GM19351 (cell line): ENCODE measurements around the gene B3GAT1.

ENCODE experiments used
- ATAC-seq: cut with Tn5 transposase; IDR thresholded peaks from one replicate; pipeline ENCODE4 v1.9.1; 2021; ENCODE audit warnings: mild to moderate bottlenecking, moderate library complexity; ENCODE audit not compliant: unreplicated experiment

The B3GAT1 gene

GRCh38 chr11:134441706-134442105 is 29.7 kb upstream of the B3GAT1 start:
- ATAC-seq, result no peak

DNA sequence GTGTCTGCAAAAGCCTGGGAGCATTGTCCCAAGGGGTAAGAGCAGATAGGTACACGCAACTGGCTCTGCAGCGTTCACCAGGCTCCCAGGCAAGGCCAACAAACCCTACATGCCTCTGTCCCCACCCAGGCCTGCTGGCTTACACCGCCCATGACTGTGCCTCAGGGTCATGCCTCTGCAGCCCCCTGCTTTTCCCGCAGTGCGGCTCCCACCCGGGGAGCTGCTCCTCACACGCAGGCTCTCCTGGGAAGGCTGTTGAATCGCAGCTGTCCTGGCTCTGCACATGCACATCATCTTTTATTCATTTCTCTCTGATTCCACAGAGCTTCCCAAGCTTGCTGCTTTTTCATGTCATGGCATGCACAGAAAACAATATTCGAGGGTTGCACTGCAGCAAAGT is 29.2 kb upstream of the B3GAT1 start:
- ATAC-seq, result no peak

GRCh38 chr11:134440851-134441250 is 28.8 kb upstream of the B3GAT1 start:
- no peak for ATAC-seq

DNA sequence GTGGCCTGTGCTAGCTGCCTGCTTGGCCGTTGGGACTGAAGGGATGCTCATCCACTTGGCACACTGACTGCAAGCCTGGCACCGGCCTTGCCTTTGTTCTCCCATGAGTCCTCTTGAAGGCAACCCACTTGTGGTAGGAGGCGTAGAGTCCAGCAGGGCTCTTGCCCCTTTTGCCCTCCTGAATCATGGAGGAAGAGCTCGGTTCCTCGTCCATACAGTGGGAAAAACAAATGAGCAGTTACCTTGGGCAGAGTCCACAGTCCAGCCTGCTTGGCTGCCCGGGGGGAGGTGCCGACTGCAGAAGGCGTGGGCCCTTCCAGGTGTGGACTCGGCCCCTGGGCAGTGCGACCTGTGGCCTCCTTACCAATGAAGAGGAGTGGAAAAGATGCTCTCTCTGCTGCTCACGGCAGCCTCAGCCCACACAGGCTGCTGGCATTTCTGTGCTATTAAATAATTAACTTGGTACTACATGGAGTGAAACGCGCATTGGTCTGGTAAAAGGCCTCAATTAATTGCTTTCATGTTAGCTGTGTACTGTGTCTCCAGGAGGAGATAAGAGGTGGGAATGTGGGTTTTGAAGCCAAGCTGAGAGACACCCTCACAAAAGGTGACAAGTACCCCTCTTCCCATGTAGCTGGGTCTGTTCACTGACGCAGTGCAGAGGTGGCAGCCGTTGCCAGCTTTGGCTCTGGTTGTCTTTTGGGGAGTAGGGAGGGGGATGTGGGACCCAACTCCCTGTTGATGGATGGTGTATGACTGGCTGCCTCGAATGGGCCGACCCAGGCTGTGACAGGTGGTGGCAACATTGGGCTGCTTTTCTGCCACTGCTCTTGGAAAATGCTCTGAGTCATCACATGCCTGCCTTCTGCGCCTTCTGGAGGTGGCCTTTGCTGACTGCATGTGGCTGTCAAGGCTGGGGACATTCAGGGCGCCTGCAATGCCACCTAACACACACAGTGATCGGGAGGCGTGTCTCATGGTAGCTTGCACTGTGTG is 26.8 kb upstream of the B3GAT1 start:
- ATAC-seq, result no peak

- ATAC-seq, result no peak
Observed at GRCh38 chr11:134437821-134438220, 25.8 kb upstream of the B3GAT1 start.

DNA sequence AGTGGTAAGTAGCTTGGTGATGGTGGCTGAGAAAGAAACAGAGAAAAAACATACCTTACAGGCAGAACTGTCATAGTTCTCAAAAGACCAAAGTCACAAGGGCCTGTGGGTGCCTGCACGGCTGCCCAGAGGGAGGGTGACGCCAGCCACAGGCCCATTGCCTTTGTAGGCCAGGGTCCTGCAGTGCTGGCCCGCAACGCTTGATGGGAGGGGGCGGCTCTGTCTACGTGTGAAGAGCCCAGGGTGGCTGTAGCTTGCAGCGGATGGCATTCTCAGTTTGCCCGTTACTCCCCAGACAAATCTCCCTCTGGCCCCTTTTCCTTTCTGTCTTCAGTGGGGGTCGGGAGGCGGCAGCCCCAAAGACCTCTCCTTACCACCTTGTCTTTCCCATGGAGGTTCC is 24.7 kb upstream of the B3GAT1 start:
- ATAC-seq, result no peak

- no peak for ATAC-seq
Observed at GRCh38 chr11:134433806-134434205, 21.8 kb upstream of the B3GAT1 start.

DNA sequence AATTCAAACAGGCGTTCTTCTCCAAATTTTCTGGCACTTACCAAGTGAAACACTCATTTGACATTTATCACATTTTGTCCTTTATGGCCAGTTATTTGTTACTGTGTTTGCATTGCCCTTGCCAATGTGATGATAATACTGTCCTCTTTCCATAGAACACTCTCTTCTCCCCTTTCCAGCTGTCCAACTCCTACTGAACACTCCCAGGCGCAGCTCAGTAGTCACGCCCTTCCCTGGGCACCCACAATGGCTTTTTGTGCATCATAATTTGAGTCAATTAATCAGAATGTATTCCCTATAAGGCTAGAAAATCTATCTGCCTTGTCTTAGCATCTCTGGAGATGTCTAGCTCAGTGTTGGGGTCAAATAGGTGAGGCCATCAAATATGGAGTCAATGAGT is 21.2 kb upstream of the B3GAT1 start:
- no peak for ATAC-seq

DNA sequence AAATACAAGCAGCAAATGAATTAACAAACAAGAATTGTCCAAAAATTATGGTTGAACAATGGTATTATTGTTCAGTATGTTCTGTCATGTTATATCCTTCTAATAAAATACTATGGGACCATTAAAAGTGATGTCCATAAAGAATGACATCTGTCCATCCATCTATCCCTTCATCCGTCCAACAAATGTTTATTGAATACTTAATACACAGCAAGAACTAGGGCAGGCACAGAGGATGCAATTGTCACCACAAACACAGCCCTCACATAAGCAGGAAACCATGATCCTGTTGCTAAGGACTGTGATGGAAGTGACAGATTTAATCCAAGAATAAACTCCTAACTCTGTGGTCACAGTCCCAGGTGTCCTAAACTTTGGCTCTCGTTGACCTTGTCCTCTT is 20.7 kb upstream of the B3GAT1 start:
- no peak for ATAC-seq

DNA sequence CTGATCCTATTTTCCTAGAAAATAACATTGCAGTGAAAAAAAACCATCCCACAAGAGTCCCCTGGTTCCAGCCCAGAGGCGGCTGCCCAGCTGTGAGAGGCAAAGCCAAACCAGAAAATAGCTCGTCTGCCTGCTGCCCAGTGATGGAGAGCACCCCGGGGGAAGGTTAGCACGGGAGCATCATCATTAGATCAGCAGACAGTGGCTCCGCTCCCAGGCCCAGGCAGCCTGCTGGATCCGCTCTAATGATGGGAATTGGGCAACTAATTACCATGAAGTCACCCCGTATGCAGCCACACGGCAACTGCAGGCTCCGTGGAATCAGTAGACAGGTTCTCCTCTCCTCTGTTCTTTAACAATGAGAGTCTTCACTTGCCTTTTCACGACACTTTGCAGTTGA is 17.1 kb upstream of the B3GAT1 start:
- ATAC-seq, result no peak

DNA sequence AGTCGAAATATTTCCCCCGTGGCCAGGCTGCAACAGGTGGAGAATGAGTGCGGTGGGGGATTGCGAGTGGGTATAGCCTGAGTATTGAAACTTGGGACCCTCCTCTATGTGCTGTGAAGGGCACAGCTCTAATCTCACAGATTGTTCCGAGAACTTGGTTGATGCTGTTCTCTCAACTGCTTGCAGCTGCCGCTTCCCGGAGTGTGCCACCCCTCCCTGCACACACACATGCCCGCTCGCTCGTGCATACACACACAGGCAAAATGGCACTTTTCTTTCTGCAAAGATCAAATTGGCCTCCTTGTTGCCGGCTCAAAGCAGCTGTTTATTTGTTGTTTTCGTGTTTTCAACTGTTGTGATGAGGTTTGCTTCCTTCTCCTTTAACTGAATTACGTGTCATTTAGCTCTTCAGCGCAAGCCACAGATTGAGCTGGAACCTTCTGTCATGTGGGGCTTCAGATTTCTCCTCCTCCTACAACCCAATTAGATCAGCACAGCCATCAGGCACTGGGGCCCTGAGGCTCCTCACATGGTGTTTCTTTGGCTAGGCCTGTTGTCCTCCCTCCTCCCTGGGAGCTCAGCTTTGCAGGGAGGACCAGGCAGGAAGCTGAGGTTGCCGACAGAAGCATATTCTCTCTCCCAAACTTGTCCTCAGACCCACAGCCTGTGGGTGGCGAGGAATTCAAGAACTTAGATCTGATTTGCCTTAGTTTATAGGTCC is 13.9 kb upstream of the B3GAT1 start:
- ATAC-seq, result no peak

DNA sequence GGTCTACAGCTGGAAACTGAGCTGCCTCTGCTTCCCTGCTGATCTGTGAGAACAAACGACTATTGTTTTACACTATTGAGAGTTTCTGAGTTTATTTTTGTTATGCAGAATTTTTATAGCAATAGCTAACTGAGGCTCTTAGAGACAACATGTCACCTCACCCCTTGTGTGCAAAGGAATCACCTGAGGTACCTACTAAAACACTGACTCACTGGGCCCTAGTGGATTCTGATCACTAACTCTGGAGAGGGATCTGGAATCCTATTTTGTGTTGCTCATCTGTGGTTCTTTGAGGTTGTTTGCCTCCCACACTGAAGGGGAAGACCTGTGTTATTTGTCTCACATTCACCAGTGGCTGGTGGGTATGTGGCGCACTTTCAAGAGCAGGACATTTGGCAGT is 13.4 kb upstream of the B3GAT1 start:
- ATAC-seq, result no peak

- ATAC-seq, result no peak
Observed at GRCh38 chr11:134423106-134423505, 11.1 kb upstream of the B3GAT1 start.

DNA sequence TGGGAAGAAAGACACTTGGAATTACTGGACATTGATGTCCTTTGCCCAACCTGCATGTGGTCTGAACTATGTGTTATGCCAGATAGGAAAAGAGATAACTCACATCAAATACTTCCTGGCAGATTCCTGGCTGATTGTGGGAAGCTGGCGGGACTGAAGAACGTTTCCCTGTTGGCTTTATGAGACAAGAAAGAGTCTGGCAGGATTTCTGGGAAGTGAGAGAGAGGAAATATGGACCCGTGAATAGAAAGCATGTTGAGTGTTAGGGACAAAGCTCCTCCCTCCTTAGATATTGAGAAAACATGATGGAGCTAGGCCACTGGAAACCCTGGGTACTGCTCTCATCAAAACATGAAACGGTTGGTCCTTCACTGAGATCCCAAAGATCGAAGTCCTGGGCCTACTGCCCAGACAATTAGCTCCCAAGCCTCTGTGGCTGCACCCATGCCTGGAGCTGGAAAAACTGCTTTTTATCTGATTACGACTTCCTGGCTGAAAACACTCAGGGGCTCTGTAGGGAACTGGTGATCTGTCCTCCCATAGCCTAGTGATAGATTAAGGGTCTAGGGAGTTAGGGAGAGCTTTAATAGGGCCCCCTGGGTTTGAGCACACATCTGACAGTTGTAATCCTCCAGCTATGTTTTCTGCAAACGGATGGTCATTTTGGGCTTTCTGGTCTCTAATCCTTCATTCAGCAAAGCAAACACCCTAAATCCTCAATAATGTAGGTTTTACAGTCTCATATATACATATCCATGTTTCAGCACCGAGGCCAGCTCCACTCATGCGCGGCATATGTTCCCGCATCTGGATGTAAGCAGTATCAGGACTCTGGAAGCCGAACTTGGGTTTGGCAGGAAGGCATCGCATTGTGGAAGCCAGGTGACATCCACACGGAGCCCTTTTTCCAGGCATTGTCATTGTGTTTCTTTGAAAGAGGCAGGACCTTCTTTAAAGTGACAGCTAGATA is 6.1 kb upstream of the B3GAT1 start:
- no peak for ATAC-seq

DNA sequence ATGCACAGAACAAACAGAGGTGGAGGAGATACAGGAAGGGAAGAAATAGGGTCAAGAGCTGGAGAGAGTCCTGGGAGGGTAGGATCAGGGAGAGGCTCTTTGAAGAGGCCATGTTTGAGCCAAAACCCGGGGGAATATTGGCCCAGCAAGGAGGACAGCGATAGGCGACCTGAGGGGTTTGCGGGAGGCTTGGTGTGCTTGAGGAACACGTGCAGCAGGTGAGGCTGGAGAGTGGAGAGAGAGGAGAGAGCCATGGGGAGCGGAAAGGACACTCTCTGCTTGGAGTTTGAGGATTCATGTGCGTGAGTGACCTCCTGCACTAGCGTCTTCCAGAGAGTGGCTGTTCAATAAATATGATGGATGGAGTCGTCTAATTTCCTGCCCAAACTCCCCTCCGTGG is 4.7 kb upstream of the B3GAT1 start:
- no peak for ATAC-seq

- ATAC-seq, result no peak
Observed at GRCh38 chr11:134414766-134415765, 3.0 kb upstream of the B3GAT1 start.

DNA sequence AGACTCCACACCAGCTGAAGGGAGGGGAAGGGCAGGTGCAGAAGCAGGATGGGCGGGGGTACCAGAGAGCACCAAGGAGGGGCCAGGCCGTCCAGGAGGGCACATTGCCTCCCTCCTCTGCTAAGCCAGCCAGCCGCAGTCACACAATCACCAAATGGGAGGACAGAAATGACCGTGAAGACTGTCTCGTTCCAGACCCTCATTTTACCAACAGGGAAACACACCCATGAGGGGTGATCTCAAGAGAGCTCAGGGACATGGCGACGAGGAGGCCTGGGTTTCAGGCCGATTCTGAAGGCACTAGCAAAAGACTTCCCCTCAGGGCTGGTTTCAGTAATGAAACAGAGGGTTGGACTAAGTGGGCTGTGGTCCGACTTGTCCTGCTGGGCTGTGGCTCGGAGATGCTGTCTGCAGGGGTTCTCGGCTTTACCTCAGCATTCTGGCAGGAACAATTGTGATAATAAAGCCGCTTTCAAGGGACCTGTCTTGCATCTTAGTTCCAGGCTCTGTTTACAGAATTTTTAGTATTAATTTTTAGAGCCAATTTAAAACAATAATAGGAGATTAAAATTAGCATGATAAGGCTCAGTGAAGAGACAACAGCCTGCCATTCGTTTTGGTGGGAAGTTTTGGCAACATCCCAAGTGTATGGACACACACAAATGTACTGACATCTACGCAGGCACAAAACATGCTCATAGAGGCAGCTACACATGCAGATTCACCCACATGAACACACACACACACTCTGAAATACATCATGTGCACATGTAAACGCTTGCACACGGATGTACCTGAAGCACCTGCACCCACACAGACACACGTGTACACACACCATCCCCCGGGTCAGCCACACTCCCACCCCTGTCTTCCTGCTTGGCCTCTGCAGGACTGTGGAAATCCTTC is 2.0 kb upstream of the B3GAT1 start:
- no peak for ATAC-seq

GRCh38 chr11:134413043-134413825 is 1.2 kb upstream of the B3GAT1 start:
- ATAC-seq, result no peak
